Activated T-cell treated with anti-CD3 and anti-CD28 coated beads for 24 hours (primary cell): ENCODE data around the gene NSD2.

ENCODE experiments used
- DNase-seq: peaks from one replicate; pipeline ENCODE4 v3.0.0-alpha.2; 2020; ENCODE audit warnings: low read depth

Gene NSD2

GRCh38 chr4:1945124-1945895 lies 74.1 kb downstream of the NSD2 start:
- DNase-seq = no peak

DNA sequence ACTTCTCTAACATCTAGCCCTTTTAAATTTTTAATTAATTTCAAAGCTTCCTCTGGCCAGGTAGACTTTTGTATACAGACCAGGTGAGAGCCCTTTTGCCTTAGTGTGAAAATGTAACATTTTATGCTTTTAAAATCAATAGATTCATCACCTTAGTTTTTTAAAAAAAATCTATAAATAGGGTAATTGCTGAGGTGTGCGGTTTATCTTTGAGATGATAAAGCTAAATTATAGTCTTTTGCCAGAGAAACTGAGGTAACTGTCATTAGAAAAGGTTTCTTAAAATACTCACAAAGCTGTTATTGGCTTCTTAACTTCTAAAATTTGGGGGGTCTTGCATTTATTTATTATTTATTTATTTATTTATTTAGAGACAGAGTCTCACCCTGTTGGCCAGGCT lies 74.7 kb downstream of the NSD2 start:
- no peak for DNase-seq

DNA sequence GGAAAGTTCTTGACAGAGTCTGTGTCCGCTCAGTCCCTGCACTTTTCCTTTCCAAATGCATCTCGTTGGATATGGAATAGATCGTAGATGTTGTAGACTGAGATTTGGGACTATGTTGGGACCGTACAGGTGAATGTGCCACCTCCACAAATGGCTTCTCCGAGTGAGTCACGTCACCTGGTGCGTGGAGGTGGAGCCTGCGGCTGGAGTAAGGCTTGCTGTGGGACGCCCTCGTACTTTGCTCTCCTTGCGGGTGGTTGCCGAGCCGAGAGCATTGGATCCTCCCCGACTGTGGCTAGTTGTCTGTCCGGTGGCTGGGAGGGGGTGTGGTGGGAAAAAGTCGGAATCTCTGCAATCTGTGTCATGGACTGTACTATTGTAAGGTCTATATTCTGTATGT lies 77.0 kb downstream of the NSD2 start:
- no peak for DNase-seq

DNA sequence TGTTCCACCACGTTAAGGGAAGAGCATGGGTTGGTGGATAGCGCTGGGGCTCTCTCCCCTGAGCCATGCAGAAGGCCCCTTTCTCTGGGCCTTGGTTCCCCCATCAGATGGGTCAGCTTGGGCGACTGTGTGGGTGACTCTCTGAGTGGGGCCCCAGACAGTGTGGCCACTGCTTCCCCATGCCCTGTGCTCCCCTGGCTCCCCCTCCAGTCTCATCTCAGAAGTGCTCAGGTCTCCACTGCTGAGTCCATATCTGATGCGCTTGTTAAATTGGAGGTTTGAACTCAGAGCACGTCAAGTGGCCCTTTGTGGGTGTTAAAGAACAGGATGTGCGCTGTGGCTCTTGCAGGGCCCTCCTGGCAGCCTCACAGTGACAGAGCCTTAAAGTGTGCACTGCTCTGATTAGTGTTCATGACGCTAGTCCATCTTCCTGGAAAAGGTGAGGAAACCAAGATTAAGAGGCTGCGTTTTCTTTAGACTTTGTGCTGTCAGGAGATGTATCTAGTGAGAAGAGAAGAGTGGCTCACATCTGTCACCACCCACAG lies 77.8 kb downstream of the NSD2 start:
- DNase-seq = no peak

GRCh38 chr4:1950369-1950768 lies 79.2 kb downstream of the NSD2 start:
- DNase-seq = no peak

DNA sequence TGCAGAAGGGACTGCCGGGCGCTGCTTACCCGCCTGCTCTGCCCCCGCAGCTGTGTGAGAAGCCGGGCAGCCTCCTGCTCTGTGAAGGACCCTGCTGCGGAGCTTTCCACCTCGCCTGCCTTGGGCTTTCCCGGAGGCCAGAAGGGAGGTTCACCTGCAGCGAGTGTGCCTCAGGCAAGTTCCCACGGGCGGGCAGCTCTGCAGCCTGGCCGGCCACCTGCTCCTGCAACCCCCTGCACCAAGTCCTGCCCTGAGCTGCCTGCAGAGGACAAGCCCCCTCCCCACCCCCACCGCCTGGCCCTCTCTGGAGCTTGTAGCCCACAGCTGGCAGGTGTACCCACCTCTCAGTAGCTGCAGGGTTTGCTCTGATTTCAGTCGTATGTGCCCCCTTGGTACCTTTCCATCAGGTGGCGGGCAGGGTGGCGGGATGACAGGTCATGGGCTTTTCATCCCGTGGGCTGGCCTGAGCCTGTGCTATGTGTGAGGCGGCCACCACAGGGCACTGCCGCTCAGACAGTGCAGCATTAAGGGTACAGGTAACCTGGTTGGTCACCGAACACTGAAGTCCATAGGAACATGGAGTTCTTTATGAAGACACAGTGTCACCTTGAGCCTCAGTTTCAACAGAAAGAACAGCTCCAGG lies 81.0 kb downstream of the NSD2 start:
- no peak for DNase-seq

DNA sequence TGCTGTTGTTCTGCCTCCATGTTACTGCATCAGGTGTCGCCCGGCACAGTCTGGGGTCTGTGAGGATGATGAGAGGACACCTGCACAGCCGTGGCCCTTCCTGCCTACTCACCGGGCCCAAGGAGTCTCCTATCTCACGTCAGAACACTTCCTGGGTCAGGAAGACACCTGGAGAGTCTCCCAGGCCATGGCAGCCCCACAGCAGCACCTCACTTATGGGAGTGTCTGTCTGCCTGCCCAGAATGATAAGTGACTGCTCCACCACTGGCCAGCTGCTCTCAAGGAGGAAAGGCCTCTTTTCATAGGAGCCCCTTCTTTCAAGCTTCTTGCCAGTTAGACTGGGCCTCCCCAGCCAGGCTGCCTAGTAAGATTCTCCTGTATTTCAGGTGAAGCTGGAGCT lies 81.5 kb downstream of the NSD2 start:
- DNase-seq = no peak

GRCh38 chr4:1953335-1953734 lies 82.1 kb downstream of the NSD2 start:
- no peak for DNase-seq

DNA sequence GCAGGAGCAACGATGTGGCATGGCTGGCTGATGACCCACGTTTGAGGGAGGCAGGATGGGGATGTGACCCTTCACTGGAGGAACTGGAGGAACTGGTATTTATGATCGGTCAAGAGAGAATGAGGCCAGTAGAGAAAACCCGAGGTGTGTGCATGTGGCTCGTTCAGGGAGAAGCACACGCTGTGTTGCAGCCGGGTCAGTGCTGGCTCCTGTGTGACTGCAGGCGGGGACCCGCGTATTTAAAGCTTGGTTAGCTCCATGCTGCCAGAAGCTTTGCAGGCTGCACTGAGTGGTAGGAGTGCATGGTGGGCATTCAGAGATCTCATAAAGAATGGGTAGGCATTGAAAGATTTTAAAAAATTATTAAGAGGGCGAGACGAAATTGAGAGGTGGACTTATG lies 85.4 kb downstream of the NSD2 start:
- no peak for DNase-seq

- no peak for DNase-seq
These were observed 87.3 kb downstream of the NSD2 start for GRCh38 chr4:1958276-1959103.

GRCh38 chr4:1959104-1959384 lies 87.9 kb downstream of the NSD2 start:
- DNase-seq = no peak

- no peak for DNase-seq
These were observed 89.1 kb downstream of the NSD2 start for GRCh38 chr4:1960170-1960825.

DNA sequence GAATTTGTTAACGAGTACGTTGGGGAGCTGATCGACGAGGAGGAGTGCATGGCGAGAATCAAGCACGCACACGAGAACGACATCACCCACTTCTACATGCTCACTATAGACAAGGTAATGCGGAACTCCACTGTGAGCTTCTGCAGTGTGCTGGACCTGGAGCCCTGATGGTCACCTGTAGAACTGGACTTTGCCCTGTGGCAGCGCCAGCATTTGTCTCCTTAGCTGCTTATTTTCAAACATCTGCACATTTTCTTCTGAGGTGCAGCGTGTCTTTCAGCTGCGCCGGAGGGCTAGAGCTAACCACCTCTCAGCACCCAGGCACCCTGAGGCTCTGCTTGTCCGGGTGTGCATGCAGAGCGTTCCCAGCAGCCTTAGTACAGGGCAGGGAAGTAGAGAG lies 89.8 kb downstream of the NSD2 start:
- DNase-seq = no peak

GRCh38 chr4:1961563-1961962 lies 90.4 kb downstream of the NSD2 start:
- DNase-seq = no peak

DNA sequence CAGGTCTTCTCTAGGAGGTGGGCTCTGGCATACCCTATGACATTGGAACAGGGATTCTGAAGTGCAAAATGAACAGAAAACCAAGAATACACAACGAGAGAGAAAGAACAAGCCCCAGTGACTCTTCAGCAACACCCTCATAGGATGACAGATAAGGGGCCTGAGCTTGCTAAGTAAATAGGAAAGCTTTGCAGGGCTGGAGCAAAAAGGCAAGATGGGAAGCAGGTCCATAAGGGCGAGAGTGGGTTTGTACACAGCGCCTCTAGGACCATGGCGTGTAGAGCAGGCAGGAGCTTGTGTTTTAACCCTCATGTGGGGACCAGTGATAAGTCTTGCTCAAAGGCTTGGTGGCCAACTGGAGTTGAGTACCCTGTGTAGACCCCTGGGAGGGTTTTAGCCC lies 91.8 kb downstream of the NSD2 start:
- DNase-seq = no peak

GRCh38 chr4:1964443-1964842 lies 93.2 kb downstream of the NSD2 start:
- DNase-seq = no peak

- DNase-seq = no peak
These were observed 93.8 kb downstream of the NSD2 start for GRCh38 chr4:1964971-1965370.

DNA sequence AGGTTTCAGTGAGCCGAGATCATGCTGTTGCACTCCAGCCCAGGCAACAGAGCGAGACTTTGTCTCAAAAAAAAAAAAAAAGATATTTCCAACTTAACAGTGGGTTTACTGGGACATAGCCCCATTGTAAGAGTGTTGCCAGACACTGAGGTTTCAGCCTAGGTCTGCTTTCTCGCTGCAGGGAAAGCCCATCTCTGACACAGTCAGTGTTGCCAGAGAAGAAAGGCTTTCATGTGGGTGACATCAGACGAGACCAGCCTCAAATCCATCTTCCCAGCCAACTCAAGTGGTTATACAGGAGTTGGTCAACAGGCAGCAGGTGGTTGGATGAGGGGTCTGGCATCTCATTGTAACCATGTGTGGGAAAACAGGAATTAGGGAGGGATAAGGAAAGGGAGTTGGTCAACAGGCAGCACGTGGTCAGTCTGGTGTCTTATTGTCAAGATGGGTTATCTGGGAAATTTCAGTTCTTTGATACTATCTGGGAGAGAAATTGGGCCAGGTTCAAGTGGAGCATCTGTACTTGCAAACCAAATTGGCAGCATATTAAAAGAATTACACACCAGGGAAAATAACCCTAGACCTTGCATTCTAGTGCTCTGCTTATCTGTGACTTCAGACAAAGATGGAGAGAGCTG lies 96.4 kb downstream of the NSD2 start:
- DNase-seq = no peak

DNA sequence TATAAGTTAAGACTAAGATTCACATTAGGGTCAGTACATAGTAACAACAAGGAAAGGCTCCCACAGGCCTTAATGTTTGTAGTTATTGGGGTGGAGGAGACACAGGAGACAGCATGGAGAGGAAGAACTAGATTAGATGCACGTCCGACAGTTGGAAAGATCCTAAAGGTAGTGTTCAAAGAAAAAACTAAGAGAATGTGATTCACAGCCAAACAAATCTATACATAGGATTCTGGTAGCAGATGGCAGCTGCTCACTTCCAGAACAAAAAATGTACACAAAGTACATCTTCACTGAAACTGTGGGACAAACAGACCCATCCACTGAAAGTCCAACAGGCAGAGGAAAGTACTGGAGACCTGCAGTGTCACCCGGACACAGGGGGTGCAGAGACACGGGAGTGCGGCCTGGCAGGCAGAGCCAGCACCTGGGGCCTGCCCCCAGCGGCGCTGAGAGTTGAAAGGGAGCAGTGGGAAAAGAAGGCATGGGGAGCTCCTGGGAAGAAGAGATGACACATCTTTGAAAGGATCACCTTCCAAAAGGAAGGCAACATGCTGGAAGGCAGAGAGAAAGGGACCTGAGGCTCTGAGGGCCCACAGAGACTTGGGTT lies 97.6 kb downstream of the NSD2 start:
- DNase-seq = no peak

DNA sequence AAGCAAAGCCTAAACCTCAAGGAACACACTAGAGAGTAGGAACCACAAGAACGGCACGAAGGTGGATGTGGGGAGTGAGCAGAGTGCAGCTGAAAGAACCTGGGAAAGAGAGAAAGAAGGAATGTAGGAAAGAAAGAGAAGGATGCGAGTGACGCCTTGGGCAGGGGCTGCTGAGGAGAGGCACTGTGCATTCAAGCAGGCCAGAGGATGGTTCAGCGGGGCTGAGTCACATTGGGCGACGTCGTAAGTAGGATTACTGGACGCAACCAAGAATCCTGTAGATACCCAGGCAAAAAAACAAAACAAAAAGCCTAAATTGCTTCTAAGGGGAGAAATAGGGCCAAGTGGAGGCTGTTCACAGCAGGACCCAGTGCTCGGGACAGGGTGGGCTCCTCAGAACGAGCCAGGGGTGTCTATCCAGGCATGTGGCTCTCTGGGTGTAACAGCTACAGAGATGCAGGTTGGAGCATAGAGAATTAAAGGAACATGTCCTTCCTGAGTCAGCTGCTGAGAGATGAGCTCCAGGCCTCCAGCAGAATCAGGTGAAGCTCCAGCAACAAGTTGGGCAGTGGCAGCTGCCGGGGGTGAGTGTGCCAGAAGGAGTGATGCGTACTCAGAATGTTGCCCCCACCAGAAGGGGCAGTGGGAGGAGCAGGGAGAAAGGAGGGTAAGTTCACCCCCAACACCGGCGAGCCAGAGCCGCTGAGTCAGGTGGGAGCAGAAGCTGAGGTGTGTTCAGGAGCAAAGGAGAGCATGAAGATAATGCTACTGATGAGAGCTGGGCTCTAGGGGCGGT lies 98.9 kb downstream of the NSD2 start:
- no peak for DNase-seq

GRCh38 chr4:1970926-1971325 lies 99.7 kb downstream of the NSD2 start:
- no peak for DNase-seq
